Stimulated activated CD8-positive, alpha-beta memory T cell treated with anti-CD3 and anti-CD28 coated beads, Interleukin-15, amount 100 ng/mL, for 24 hours (primary cell): Measurements from ENCODE around the gene GAMT.

Source experiments
- DNase-seq: peaks from one replicate; pipeline ENCODE4 v3.0.0-alpha.2; 2020; ENCODE audit warnings: low read depth

The GAMT gene

GRCh38 chr19:1365319-1366269 lies 35.7 kb downstream of the GAMT start:
- no peak for DNase-seq

GRCh38 chr19:1364070-1364704 lies 37.2 kb downstream of the GAMT start:
- DNase-seq = no peak

GRCh38 chr19:1363599-1363998 lies 37.7 kb downstream of the GAMT start:
- no peak for DNase-seq

DNA sequence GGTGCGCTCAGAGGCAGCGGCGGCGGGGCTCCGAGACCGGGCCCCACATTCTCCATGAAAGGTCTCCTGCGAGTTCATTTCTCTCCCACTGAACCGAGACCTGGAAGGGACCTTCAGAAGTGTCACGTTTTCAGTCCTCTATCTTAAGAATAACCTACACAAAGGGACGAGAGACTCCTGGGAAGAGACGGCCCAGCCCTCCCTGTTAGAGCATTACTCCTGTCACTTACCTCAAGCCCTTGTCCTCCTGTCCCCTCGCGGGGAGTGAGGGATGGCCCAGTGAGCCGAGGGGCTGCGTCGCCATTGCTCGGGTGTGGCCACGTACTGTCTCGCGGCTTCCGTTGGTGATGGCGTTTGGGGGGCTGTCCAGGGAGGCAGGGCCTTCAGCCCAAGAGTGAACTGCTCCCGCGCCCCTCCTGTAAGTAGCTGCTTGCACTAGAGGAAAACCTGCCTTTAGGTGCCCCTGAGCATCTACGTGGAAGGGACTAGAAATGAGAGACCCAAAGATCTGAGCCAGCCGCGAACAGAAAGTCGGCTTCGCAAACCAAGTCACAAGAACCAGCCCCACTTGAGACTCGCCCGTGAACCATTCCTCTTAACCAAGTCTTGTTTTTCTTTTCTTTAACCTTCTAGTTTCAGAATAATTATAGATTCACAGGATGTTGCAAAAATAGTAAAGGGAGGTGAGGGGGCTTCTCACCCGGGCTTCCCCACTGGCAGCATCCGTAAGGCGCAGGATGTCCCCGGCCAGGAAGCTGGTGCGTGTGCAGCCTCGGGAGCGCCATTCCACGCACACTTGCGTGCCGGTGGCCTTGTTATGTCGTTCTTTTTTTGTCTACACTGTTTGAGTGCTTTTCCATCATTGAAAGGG lies 38.7 kb downstream of the GAMT start:
- no peak for DNase-seq

- no peak for DNase-seq
Measured at GRCh38 chr19:1361601-1362386, 39.5 kb downstream of the GAMT start.

DNA sequence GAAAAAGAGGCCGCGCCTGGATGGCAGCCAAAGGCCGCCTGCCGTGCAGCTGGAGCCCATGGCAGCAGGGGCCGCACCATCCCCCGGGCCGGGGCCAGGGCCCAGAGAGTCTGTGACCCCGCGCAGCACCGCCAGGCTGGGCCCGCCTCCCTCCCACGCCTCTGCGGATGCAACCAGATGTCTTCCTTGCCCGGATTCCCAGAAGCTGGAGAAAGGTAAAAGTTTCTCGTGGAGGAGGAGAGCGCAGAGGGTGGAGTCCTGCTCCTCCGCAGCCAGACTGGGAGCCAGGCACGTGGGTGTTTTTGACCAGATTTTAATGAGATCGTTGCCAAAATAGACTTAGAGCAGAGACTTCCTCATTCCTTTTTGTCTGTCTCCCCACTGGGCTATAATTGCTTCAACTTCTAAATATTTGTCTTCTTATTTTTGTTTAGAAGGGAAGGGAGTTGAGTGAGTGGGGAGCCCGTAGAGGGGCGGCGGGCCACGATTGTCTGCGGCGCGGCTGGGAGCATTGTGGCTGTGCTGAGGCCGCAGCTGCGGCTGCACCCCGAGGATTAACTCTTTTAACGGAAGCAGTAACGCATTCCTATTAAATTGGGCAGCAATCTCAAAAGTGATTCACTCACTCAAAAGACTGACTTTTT lies 40.4 kb downstream of the GAMT start:
- DNase-seq = no peak

DNA sequence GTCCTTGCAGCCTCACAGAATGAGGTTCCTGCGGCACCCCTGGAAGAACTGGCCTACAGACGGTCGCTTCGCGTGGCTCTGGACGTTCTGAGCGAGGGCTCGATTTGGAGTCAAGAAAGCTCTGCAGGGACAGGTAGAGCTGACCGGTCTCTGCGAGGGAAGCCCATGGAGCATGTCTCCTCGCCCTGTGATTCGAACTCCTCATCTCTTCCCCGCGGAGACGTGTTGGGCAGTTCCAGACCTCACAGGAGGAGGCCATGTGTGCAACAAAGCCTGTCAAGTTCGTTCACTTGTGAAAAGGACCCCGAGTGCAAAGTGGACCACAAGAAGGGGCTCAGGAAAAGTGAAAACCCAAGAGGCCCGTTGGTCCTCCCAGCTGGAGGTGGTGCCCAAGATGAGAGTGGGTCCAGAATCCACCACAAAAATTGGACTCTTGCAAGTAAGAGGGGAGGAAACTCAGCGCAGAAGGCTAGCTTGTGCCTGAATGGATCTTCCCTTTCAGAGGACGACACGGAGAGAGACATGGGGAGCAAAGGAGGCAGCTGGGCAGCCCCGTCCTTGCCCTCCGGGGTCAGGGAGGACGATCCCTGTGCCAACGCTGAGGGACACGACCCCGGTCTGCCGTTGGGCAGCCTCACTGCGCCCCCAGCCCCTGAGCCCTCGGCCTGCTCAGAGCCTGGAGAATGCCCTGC lies 41.1 kb downstream of the GAMT start:
- DNase-seq = no peak

DNA sequence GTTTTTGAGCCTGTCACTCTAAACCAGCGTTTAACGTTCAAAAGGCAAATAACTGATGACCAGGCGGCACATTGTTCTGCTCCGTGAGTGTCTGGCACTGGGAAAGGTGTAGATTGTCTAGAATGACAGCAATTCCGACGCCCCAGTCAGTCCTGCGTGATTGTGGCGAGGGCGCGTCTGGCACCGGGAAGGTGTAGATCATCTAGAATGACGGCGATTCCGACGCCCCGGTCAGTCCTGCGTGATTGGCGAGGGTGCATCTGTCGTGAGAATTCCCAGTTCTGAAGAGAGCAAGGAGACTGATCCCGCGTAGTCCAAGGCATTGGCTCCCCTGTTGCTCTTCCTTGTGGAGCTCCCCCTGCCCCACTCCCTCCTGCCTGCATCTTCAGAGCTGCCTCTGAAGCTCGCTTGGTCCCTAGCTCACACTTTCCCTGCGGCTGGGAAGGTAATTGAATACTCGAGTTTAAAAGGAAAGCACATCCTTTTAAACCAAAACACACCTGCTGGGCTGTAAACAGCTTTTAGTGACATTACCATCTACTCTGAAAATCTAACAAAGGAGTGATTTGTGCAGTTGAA lies 43.7 kb downstream of the GAMT start:
- no peak for DNase-seq

GRCh38 chr19:1356508-1356865 lies 44.9 kb downstream of the GAMT start:
- no peak for DNase-seq

DNA sequence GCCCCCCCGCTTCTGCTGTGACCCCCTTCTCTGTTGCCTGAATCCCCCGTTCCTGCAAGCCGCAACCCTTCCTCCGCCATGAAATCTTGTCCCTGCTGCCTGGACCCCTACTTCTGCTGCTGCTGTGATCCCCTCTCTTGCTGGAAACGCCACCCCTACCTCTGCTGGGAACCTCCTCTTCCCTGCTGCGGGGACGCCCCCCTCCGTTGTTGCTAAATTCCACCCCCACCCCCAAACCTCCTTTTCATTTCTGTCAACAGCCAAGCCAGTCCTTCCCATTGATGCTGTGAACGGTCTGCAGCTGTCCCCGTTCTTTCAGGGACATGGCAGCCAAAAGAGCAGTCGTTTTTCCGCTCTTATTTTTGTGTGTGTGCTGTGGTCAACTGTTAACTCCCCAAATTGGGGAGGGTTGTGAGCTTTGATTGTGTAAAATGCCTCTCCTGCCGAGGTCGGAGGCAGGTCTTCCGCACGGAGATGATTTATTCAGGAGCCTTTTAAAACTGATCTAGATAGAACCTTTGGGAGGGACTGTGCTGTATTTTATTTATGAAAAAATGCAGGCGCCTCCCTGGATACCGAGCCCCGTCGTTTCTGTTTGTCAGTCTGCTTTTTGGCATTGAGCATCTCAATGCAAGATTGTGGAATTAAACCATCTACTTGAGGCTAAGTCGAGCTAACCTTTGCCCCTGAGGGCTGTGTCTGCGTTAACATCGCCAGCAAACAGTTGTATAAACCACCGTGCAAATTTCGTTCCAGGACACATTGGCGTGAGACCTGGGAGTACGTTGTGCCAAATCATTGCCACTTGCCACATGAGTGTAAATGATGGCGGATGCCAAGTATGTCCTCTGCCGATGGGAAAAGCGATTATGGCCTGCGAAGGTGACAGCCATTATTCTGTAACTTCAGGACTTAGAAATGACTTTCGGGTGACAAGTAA lies 45.5 kb downstream of the GAMT start:
- DNase-seq = no peak

DNA sequence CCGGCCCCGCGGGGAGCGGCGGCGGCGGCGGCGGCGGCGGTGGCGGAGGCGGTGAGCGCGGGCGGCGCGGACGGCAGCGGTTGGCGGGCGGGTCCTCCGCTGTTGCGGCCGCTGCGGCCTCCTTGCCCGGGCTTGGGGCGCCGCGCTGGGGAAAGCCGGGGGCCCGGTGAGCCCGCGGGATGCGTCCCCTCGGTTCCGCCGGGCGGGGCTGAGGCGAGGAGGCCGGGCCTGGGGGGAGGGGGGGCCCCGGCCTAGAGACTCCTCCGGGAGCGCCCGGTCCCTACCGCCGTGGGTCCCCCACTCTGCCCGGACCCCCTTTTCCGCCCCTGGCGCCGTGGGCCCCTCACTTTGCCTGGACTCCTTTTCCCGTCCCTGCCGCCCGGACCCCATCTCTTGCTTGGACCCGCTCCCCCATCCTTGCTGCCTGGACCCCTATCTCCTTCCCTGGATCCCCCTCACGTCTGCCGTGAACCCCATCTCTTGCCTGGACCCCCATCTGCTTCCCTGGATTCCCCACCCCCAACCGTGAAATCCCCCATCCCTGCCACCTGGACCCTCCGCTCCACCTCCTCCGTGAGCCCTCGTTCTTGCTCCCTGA lies 46.3 kb downstream of the GAMT start:
- no peak for DNase-seq

DNA sequence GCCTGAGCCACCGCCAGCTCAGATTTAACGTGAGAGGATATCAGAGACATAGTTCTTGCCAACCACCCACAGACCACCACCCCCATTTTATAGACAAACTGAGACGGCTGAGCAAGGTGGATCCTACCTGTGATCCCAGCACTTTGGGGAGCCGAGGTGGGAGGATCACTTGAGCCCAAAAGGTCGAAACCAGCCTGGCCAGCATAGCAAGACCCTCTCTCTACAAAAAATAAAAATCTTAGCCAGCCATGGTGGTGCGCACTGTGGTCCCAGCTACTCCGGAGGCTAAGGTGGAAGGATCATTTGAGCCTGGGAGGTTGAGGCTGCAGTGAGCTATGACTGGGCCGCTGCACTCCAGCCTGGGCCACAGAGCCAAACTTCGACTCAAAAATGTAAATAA lies 48.2 kb downstream of the GAMT start:
- DNase-seq = no peak

DNA sequence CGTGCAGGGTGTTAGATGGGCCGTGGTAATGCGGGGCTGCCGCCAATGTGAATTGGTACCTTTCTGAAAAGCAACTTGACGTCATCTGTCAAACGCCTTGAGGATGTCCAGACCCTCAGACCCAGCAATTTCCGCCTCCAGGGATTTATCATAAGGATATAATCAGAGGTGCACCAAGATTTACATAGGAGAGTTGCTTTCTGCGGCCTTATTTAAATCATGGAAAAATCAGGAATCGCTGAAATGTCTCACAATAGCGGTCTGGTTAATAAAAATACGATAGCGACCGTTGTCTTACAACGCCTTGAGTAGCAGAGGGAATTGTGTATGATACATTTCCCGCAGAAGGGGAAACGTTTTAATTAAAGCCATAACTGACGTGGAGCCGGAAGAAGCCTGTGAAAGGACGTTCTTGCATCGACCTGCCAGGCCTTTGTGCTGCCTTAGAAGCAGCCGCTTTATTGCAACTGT lies 49.9 kb downstream of the GAMT start:
- no peak for DNase-seq

DNA sequence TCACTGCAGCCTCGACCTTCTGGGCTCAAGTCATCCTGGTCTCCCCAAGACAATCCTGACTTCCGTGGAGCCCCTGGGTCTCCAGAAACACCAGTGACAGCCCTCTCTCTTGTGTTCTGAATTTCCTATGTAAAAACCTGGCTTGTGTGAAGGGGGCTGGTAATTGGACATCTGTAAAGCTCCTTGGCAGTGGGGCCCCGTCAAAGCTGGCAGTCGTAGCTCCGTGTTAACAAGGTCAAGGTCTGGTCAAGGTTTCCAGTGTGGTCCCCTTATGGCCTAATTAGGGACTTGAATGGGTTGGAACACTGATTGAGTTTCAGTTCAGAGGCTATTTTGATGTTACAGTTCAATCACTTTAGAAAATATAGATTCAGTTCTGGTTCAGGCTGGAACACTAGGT lies 50.5 kb downstream of the GAMT start:
- DNase-seq = no peak

- DNase-seq = no peak
Measured at GRCh38 chr19:1349211-1349610, 52.1 kb downstream of the GAMT start.
